GM21360 (cell line): ENCODE data around the gene KCNE4.
A peak's percentile ranks its signal among the peaks of the same experiment; 100 is the strongest.

Experiments used
- ATAC-seq: cut with Tn5 transposase; IDR thresholded peaks from one replicate; pipeline ENCODE4 v1.9.1; 2021; ENCODE audit warnings: mild to moderate bottlenecking, moderate library complexity; ENCODE audit not compliant: unreplicated experiment

Gene KCNE4

GRCh38 chr2:223083402-223084070, 31.5 kb downstream of the KCNE4 start:
- ATAC-seq: no peak

- ATAC-seq: no peak
Observed at GRCh38 chr2:223084873-223085272, 32.9 kb downstream of the KCNE4 start.

DNA sequence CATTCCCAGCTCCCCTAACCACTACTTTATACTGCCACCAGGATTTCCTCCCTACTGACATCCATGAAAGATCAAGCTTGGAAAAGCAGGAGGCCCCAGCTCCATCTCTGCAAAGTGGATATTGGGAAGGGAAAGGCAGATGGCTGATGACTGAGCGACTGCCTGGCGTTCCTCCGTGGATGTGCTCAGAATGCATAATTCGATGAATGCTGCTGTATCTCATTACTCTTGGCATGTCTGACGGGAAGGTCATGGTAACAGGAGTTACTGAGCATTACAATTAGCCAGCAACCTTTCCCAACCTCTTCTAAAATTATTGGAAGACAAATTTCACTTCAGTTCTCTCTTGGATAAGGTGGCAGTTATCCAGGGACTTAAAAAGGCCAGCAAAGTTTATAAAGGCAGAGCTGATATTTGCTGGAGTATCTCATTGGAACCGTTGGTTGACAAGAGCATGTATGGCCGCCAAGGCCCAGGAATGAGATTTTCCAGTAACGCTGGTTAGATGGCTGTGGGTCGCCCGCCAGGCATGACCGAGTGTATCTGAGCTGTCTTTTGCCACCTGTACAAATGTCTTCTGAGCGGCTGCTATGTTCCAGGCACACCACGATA, 34.5 kb downstream of the KCNE4 start:
- ATAC-seq: no peak

GRCh38 chr2:223087466-223087865, 35.5 kb downstream of the KCNE4 start:
- ATAC-seq: no peak

DNA sequence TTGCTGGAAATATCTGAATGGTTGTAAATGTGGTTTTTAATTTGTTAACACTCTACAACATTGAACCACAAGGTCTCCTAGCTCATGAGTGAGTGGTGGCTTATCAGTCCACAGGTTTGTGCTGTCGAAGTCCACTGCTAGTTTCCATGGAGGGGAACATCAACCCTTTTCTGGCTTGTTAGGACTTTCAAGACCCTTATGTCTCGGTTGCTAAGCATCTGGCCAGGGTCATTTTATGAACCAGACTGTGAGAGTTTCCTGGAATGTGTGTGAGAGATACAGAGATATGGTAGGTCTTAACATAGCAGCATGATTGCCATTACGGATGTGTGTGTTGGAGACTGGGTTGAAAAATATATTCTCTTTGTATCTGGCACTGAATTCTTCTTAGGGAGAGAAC, 36.9 kb downstream of the KCNE4 start:
- no peak for ATAC-seq

DNA sequence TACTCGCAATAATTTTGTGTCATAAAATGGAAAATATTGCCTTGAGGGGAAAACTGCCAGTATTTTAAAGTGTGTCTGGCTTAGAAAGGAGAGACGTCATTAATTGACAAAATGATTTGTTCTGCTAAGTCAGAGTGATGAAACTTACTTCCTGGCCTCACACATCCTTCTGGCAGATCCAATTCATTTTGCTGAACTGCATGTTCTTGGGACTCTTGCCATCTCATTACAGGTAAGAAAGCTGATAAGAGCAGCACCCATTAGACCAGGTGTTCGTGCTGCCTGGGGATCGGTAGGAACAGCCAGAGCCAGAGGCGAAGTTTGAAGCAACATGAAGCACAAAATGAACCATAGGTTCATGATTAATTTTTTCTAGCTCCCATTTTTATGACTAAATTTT, 38.0 kb downstream of the KCNE4 start:
- ATAC-seq: no peak

GRCh38 chr2:223090540-223091235, 38.7 kb downstream of the KCNE4 start:
- no peak for ATAC-seq

DNA sequence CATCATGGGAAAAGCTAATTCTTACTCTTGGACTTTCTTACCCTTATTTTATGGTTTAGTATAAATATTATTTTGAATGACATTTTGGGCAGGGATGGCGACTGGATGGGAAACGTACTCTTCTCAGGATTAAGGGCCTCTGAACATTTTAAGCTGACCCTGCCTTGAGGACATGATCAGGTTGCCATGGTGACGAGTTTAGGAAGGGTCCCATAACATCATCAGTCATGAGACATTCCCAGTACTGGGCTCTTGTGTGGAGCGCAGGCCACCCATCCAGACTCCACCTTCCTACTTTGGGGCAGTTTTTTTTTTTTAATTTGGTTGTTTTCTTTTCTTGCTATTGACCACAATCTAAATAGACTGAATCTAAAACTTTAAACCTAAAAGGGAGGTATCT, 40.7 kb downstream of the KCNE4 start:
- ATAC-seq: no peak

DNA sequence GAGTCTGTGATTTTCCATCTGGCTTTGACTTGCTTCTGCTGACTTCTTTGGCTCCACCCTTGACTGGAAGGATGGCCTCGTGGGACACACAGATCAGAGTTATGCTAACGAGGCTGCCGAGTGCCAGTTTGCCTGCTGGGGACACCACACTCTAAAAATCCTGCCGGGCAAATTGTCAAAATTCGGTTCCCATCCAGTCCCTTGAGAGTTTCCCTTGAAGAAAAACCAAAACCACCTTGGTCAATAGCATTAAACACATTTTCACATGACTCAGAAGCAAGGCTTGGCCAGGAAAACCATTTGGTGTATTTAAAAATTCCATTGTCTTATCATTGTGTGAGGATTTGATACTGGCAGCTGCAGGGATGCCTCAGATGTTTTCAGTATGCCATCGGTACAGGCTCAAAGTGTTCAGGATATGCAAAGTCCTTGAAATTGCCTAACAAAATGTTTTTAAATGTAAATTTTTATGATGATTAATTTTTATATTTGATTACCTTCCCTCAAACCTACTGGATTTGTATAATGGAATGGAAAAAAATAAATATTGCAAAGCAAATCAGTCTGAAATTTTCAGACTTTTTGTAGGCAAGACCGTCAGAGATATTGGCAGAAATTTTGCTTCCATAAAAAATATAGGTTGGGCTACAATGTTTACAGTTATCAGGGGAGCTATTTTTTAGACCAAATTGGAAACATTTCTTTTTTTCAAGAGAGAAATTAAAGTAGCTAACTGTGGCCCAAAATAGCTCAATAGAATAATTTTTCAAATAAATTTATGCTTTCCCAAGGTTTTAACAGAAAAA, 41.6 kb downstream of the KCNE4 start:
- ATAC-seq: no peak

GRCh38 chr2:223095207-223095606, 43.2 kb downstream of the KCNE4 start:
- ATAC-seq: peak; percentile 65

GRCh38 chr2:223096235-223096970, 44.4 kb downstream of the KCNE4 start:
- no peak for ATAC-seq

DNA sequence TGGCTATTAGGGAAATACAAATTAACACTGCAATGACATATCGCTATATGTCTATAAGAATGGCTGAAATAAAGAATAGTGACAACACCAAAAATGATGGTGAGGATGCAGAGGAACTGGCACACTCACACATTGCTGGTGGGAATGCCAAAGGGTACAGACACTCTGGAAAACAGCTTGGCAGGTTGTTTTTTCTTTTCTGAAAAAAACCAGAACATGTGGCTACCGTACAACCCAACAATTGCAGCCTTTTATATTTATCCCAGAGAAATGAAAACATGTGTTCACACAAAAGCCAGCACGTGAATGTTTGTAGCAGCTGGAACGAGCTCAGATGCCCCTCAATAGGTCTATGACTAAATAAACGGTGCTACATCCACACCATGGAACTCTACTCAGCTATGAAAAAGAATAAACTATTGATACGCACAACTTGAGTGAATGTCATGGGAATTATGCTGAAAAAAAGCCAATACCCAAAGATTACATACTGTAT, 45.9 kb downstream of the KCNE4 start:
- no peak for ATAC-seq

DNA sequence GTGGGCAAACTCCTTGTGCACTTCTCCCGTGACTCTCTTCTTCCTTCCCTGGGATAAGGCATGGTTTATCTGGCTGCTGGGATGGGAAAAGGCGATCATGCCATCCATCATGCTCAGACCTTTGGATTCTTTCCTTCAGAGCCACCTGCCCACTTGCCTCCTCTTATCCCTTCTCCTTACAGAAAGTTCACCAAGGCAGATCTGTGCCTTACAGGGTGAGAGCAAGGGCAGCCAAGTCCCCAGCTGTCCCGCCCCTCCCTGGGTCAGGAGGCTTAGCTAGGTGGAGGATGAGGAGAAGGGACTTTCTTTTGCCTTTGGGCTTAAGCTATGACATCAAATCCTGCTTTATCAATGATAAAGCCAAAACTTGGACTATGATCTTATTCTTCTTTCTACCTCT, 47.6 kb downstream of the KCNE4 start:
- ATAC-seq: no peak

DNA sequence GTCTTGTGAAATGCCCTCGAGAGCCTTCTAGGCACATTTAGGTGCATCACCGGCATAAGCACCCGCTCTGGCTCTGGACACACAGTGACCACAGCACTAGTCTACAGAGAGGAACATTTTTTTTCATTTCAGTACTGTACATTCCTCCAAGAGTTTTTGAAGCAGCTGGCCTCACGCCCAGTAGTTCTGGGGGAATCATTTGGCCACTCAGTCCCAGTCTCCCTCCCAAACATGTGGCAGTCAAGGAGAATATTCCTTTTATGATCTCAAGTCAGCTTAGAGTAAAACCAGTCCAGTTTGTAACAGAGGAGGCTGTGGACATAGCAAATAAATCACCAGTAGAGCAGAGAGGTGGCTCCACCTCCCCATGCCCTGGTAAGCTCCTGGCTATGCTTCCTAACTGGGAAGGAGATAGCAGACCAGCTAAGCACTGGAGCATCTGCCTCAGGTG, 48.1 kb downstream of the KCNE4 start:
- ATAC-seq: no peak

DNA sequence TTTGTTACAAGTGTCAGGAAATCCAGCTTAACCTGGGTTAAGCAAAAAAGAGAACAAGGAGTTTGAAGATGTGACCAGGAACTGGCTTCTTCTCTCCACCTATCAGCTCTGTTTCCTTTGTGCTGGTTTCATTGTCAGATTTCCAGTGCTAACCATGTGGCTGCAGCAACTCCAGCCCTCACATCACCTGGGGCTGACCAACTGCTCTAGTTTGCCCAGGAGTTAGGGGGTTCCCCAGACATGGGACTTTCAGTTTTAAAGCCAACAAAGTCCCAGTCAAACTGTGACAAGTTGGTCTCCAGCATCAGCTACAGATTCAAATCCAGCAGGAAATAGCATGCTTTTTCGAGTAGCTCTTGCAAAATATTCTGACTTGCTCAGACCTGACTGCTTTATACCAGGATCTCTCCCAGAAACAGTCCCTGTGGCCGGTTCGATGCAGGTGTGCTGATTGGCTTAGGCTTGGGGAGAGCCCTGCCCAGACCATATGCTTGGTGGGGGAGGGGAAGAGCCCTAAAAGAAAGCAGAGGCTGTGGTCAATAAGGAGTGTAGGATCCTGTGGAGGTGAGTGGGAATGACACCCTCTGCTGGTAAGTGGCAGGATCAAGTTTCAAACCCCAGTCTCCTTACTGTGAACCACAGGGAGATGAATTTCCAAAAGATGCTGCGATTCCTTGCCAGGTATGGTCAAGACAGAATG, 49.5 kb downstream of the KCNE4 start:
- peak; percentile 86 for ATAC-seq

- ATAC-seq: peak; percentile 5
Observed at GRCh38 chr2:223102040-223102400, 50.0 kb downstream of the KCNE4 start.

DNA sequence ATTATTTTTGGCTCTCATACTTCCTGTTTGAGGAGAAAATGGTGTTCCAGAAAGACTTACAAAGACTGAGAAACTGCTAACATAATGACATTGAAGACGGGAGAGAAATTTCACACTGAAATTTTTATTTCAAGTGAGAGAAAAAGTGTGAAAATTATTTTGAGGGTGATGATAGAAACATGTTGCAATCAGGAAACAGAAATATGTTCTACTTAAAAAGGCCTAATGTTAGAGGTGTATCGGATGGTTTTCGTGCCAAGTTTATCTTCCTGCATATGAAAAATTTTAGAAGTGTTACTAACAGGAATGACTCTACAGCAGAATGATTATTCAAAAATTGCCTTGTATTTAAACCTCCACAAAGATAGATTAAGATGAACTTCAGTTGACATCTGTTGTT, 50.5 kb downstream of the KCNE4 start:
- ATAC-seq: no peak

- ATAC-seq: no peak
Observed at GRCh38 chr2:223104336-223105132, 52.5 kb downstream of the KCNE4 start.
